ENCODE results near the gene CHTF8. TPM values are rescaled to one million over a fixed set of nuclear protein-coding genes. Genes with fewer than 3 reads are reported as not detected.

The CHTF8 gene
- total RNA-seq, 1 donor from 2014 or later = 65.1 TPM

DNA sequence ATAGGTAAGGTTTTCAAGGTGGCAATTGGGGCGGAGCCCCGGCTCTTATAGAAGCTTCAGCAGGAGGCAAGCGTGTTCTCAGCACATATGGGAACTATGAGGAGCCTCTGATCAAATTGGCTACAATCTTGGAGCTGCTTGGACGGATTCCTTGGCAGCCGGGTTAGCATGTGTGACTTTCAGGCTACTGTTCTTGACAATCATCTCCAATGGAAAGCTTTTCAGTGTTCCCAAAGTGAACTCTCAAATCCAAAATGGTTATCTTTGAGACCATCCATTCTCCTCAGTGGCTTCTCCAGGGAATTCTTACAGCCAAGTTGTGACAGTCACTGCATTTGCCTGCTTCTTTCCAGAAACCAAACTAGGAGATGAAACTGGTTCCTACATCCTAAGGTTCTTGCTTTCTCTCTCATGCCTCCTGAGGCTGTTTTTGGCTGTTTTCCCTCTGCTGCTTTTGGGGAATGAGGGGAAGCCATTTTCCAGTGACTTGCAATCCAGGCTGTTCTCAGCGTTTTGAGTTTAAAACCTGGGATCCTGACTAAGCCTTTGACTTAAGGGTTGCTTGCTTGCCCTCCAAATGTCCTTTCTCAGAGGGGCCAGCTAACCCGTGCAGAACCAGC is 16.0 kb downstream of the CHTF8 start:
- ATAC-seq (no peak), DNase-seq (ENCODE audit: low spot score) (peak; percentile 12)
- intact Hi-C loops (cut with DNase I) = no loop called here

DNA sequence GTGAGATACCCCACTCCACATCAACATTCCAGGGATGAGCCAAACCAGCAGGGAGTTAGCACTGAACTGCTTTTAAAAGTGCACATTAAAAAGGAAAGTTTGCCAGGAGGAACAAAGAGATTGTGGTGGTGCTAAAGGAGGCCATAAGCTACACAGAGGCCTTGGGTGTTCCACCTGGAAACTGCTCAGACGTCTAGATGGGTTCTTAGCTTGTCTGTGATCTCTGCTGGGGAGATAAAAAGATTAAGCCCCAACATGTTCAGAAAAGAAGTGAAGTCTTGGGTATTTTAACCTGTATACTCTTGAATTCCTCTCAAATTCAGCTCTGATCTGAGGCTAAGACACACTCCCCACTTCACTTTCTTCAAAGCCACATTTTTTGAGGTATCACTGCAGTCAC is 16.6 kb downstream of the CHTF8 start:
- intact Hi-C loops (cut with DNase I) = no loop called here
- DNase-seq (ENCODE audit: low spot score) (no peak), ATAC-seq (no peak)

DNA sequence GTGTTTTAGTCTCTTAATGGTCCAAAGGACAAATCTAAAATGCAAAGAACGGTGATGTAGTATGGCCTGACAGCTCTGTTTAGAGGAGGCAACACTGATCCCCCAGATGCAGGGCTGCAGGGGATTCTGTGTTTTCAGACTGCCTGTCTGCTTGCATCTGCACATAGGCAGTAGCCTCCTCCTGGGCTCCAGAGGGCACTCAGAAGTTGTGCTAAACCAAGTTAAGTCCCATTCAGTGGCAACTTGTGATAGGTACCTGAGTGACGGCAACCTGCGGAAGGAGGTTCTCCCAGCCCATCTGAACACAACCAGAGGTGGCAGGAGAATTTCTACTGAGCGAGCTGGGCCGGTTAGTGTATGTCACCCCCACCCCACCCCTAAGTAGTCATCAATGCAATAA is 17.0 kb downstream of the CHTF8 start:
- DNase-seq (ENCODE audit: low spot score) (peak; percentile 25), ATAC-seq (no peak)
- intact Hi-C loops (cut with DNase I) = no loop called here

DNA sequence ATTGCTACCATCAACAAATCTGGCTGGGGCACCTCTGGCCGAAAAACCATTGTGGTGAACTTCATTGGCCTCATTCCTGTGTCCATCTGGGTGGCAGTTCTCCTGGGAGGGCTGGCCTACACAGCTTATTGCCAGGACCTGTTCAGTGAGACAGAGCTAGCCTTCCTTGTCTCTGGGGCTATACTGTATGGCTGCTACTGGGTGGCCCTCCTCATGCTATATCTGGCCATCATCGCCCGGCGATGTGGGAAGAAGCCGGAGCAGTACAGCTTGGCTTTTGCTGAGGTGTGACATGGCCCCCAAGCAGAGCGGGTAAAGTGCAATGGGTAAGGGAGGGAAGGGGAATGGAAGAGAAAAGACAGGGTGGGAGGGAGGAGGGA is 17.4 kb downstream of the CHTF8 start:
- peak; percentile 21 for DNase-seq (ENCODE audit: low spot score)
- ATAC-seq = no peak
- intact Hi-C loops (cut with DNase I) = no loop called here

DNA sequence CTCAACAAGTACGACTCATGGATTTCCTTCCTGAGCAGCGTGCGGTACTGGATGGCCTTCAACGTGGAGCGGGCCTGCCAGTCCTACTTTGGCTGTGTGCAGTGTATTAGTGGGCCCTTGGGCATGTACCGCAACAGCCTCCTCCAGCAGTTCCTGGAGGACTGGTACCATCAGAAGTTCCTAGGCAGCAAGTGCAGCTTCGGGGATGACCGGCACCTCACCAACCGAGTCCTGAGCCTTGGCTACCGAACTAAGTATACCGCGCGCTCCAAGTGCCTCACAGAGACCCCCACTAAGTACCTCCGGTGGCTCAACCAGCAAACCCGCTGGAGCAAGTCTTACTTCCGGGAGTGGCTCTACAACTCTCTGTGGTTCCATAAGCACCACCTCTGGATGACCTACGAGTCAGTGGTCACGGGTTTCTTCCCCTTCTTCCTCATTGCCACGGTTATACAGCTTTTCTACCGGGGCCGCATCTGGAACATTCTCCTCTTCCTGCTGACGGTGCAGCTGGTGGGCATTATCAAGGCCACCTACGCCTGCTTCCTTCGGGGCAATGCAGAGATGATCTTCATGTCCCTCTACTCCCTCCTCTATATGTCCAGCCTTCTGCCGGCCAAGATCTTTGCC is 17.9 kb downstream of the CHTF8 start:
- ATAC-seq (no peak), DNase-seq (ENCODE audit: low spot score) (peak; percentile 40)
- intact Hi-C loops (cut with DNase I) = no loop called here

DNA sequence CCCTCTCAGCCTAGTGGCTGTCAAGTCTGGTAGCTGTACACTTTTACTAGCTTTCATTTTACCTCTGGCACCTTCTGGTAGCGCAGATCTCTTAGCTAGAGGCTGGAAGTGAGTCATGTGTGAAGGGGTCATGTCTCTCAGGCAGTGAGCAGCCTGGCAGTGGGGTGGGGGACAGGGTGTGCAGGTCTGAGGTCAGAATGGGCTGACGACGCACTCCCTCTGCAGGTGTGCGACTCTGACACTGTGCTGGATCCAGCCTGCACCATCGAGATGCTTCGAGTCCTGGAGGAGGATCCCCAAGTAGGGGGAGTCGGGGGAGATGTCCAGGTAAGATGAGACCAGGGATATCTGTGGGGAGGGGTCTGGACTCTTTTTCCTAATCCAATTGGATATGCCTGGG is 19.2 kb downstream of the CHTF8 start:
- ATAC-seq (no peak), DNase-seq (ENCODE audit: low spot score) (peak; percentile 45)
- intact Hi-C loops (cut with DNase I) = no loop called here

DNA sequence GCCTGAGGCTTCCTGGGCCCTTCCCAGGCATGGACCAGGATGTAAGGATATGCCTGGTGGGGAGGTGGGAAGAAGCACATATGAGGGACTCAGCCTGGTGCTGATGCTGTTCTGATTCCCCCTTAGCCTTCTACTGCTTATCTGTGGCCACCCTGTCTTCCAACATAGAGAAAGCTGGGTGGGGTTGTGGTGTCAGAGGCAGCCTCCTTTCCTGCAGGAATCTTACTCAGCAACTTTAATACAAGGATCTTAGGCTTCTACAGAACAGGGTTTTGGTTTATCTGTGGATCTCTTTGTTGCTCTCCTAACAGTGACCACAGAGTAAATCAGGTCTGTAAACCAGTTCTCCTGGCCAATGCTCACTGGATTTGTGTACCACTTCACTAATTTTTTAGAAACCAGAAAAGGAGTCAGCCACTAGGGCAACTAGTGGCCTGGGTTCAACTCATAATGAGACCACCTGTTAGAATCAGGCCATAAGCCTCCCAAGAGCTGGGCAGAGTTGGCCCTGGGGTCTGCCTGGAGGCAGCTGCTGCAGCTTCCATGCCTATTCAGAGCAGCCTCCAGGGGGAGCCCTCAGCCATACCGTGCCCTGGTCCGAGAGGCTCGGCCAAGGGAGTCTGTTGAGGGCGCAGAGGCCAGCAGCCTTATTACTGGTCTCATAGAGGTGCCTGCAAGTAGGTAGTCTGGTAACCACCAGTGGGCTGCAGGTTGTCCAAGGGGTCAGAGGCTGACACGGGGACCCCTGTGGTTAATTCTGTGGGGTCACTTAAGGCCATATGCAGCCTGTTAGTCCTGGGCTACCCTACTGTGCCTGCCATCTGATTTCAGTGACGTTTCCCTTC is 19.9 kb downstream of the CHTF8 start:
- DNase-seq (ENCODE audit: low spot score) (peak; percentile 67), ATAC-seq (peak; percentile 55)
- intact Hi-C loops (cut with DNase I) = no loop called here

DNA sequence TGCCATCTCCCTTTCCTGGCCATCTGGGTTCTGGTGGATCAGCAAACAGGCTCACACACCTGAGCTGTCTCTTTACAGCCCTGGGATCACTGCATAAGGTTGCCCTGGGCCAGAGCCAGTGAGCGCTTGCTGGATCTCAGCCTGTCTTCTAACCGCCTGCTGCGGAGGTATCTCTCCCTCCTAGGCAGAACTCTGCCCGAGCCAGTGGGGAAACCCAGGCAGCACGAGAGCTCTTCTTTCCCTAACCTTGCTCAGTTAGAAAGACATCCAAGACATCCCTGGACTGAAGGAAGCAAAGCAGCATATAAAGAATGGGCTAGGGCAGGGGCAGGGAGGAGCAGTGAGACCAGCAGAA is 20.5 kb downstream of the CHTF8 start:
- no peak for ATAC-seq
- intact Hi-C loops (cut with DNase I) = no loop called here
- DNase-seq (ENCODE audit: low spot score) = peak; percentile 23

DNA sequence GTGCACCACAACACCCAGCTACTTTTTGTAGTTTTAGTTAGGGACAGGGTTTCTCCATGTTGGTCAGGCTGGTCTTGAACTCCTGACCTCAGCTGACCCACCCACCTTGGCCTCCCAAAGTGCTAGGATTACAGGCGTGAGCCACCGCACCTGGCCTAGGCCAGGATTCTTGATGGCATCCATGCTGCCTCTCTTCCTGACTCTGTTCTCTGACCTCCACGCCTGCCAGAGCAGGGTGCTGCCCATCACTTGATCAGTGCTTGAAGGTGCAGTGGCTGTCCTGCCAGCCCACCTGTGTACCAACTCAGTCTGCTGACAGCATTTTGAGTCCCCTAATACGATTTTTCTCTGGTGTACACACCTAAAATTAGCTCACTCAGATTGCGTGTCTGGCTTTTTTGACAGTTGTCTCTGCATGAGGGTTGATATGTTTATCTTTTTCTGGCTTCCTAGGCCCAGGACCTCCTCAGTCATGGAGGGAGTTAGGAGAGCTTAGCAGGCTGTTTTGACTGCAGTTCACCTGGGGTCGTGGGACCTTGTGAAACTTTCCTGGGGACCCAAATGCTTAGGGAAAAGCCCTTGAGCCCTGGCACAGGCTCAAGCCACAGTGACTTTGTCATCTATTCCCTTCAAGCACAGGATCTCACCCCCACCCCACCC is 21.0 kb downstream of the CHTF8 start:
- intact Hi-C loops (cut with DNase I) = no loop called here
- ATAC-seq (no peak), DNase-seq (ENCODE audit: low spot score) (no peak)

DNA sequence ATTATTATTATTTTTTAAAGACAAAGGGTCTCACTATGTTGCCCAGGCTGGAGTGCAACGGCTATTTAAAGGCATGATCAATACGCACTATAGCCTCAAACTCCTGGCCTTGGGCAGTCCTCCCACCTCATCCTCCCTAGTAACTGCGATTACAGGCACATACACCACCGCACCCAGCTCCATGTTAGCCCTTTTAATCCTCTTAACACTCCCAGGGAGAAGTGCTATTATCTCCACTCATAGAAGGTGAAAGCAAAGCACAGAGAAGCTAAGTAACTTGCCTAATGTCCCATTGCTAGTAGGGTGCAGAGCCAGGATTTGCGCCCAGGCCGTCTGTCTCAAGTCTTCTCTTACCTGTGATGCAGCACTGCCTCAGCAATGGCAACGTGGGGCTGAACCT is 22.0 kb downstream of the CHTF8 start:
- ATAC-seq = no peak
- intact Hi-C loops (cut with DNase I) = no loop called here
- no peak for DNase-seq (ENCODE audit: low spot score)

DNA sequence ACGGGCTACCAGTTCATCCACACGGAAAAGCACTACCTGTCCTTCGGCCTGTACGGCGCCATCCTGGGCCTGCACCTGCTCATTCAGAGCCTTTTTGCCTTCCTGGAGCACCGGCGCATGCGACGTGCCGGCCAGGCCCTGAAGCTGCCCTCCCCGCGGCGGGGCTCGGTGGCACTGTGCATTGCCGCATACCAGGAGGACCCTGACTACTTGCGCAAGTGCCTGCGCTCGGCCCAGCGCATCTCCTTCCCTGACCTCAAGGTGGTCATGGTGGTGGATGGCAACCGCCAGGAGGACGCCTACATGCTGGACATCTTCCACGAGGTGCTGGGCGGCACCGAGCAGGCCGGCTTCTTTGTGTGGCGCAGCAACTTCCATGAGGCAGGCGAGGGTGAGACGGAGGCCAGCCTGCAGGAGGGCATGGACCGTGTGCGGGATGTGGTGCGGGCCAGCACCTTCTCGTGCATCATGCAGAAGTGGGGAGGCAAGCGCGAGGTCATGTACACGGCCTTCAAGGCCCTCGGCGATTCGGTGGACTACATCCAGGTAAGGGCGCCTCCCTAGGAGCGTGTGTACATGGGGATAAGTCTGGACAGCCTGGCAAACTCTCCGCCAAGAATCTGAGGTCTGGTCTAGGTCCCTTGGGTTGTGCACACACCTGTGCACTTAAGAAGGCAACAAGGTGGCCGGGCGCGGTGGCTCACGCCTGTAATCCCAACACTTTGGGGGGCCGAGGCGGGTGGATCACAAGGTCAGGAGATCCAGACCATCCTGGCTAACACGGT is 22.7 kb downstream of the CHTF8 start:
- DNase-seq (ENCODE audit: low spot score) (peak; percentile 48), ATAC-seq (no peak)
- intact Hi-C loops (cut with DNase I) = no loop called here

DNA sequence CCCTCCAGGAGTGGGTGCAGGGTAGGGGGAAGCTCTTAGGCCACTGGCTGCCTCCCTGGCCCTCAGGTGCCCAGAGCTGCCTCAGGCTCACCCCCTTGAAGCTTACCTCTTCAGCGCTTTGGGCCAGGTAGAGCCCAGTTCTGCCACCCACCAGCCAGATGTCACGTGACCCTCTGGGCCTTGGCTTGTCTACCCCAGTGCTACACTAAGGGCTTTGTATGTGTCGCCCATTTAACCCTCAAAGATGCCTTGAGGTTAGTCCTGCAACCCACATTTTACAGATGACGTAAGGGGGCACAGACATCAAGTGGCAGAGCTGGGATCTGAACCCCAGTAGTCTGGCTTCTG is 23.5 kb downstream of the CHTF8 start:
- intact Hi-C loops (cut with DNase I) = no loop called here
- DNase-seq (ENCODE audit: low spot score) (no peak), ATAC-seq (no peak)

DNA sequence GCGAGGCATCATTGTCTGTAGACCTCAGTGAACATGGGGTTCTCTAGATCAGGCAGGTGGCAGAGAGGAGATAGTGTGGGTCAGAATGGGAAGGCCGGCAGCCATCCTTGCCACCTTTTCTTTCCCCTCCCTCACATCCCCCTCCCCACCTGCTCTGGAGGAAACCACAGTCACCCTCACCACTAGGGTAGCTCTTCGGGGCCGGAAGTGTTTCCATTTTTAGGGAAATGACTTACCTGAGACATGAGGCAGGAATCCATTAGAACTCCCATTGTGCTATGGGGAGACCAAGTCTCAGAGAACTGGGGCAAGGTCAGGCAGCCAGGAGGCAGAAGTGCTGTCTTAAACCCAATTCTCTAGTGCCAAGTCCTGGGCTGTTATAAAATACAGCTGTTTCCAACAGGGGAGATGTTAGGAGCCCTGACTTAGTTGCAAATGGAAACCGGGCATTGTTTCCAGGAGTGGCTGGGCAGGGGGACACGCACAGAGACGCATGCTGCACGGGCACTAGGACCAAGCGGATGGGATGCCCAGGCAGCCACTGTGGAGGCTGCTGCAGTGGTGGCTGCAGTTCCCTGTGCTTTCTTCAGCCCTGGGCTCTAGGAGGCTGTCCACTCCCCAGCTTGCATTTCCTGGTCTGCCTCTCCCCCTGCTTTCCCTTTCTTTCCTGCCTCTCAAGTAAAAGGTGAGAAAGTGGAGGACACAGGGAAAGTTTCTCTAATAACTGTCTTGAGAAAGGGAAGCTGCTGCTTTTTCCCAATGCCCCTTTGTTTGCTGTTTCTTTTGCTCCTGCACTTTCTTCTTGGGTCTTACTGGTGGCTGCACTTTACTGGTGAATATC is 24.1 kb downstream of the CHTF8 start:
- ATAC-seq = no peak
- no peak for DNase-seq (ENCODE audit: low spot score)

DNA sequence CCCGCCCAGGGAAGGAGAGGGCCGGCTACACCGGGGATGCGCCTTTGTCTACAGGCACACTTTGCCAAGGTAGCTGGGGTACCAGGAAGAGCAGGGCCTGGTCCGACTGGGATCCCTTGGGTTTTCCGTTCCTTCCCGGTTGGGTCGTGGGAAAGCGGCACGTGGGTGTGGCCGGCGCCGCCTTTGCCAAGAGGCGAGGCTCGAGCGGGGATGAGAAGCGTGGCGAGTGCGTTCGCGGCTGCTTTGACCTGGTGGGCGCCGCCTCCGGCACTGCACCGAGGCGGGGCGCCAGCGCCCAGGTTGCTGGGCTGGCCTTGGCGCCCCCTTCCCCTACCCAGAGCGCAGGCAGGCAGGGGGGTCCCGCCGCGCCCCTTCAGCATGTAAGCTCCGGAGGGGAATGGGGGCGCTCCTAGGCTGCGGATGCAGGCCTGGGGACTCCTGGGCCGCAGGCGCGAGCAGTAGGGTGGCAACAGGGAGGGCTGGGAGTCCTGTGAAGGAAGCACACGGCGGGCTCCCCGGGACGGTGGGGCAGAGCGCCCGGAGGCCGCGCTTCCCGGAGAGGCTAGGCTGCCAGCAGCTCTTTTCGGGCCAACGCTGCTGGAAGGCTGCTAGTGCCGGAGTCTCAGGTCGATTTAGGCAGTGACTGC is 24.9 kb downstream of the CHTF8 start:
- DNase-seq (ENCODE audit: low spot score) (no peak), ATAC-seq (no peak)
- intact Hi-C loops (cut with DNase I) = no loop called here

More for the DNA sequence above, 24.1 kb downstream of the CHTF8 start:
- intact Hi-C loops (cut with DNase I) = no loop called here

DNA sequence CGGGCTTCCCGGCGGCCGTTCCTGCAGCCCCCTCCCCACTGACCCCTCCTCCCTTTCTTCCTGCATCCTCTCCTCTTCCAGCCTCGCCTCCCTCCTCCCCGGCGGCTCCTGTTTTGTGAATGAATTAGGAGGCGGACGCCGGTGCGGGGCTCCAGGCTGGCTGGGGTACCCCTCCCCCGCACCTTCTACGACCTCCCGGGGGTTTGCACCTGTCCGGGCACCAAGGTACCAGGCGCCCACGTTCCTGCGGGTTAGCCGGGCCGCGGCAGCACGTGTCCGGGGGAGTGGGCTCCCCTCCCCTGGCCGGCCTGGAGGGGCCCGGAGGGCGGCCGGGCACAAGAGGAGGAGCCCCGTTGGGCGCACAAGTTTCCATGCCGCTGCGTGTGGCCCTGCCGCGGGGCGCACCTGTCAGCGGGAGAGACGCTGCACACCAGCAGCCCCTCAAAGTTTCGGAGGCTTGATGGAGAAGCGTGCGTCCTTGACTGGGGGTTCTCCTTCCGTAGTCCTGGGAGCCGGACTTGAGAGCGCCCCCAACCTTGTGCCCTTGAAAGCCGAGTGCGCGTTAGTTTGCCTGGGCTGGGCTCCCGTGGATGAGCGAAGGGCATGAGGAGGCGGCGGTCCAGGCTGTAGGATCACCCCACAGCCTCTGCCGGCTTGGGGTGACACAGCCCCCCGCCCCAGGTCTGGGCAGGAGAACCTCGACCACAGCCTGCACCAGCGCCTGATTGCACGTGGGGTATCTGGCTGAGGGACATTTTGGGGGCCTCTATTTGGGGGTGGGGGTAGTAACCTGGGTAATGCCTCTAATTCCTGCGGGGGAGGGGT is 25.7 kb downstream of the CHTF8 start:
- no peak for ATAC-seq
- intact Hi-C loops (cut with DNase I) = no loop called here
- no peak for DNase-seq (ENCODE audit: low spot score)

DNA sequence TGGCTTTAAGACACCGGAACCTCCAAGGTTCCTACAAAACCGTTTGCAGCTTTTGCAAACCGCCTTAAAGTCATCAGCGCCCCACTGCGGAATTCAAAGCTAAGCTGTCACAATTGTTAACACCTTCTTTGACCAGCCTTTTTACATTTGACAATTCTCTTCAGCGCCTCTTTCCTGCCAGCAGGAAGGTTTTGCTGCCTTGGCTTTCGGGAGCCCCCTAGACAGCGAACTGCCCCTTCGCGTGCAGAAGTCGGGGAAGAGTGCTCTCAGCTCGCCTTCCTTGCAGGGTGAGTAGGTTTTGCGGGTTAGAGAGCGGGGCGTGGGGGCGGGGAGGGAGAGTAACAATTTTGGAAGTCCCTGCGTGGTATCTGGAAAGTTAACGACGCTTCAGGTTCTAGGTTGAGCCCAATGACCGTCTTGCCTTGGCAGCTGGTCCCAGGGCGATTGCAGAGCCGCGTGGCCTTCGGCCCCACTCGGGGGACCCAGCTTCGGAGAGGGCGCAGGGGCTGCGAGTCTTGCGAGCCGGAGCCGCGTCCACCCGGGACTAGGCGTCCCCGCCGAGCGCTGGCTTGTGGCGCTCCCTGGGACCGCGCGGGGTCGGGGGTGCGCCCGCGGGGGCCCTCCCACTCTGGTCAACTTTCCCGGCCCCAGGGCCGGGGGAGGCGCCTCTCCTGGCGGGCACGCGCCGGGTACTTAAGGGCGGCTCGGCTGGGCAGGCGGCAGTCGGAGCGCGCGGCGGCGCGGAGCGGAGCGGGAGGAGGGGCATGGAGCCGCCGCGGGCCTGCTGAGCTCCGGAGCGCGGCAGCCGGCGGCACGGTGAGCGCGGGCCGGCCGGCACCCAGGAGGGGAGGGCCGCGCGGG is 26.7 kb downstream of the CHTF8 start, which contains the start of gene HAS3:
TSS of gene HAS3 (plus strand) at position 153 of the 861 bp plus-strand sequence. CDS start 3,743 bp downstream, outside the sequence.
- intact Hi-C loops (cut with DNase I) = no loop called here
- no peak for DNase-seq (ENCODE audit: low spot score)
- ATAC-seq = peak; percentile 59
